ENCODE results near the gene CXorf49B.

The CXorf49B gene

DNA sequence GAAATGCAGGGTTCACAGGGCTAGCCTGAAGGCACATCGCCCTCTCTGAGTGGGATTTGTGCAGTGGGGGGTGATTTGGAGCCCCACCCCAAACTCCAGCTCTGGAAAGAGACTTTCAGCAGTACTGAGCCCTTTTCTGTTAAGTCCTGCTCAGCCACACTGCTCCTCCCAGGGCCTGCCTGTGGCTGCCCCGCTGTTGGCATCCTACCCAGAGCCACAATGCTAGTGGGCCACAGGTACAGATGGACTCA is 52.7 kb downstream of the CXorf49B start:
- no peak for DNase-seq (ENCODE audit: low read depth in 2 of 2)
